Mesodermal cell (in vitro differentiated cells): Measurements from ENCODE around the gene SLIT1.
"Not testable (repeated sequence)": the region's sequence is repeated elsewhere in the genome, so short reads cannot be mapped to it uniquely, and the experiment has no call there.

Experiments
- H3K27ac ChIP-seq: 2 replicates; pipeline ENCODE4 v1.7.0; 2013; ENCODE audit warnings: mild to moderate bottlenecking, low read depth, low read length, moderate library complexity; ENCODE audit not compliant: severe bottlenecking
- H3K36me3 ChIP-seq: 2 replicates; pipeline ENCODE4 v1.7.1; 2013; ENCODE audit warnings: mild to moderate bottlenecking, low read length, moderate library complexity; ENCODE audit not compliant: control insufficient read depth, insufficient read depth
- H3K4me1 ChIP-seq: one replicate; pipeline ENCODE4 v1.7.1; 2013; ENCODE audit warnings: mild to moderate bottlenecking, low read length; ENCODE audit not compliant: insufficient read depth, control insufficient read depth, poor library complexity, severe bottlenecking
- H3K4me3 ChIP-seq: 2 replicates; pipeline ENCODE4 v1.7.0; 2013; ENCODE audit warnings: low read length, control low read depth, mild to moderate bottlenecking; ENCODE audit not compliant: insufficient read depth, poor library complexity, severe bottlenecking; ENCODE audit errors: extremely low read depth
- H3K9me3 ChIP-seq: 2 replicates; pipeline ENCODE4 v1.7.1; 2013; ENCODE audit warnings: mild to moderate bottlenecking, low read length, moderate library complexity; ENCODE audit not compliant: control insufficient read depth
- WGBS, 2 experiments: methylation state at CpG; one replicate each; pipeline ENCODE4 v1.1.5; 2013; ENCODE audit warnings: missing lambda C conversion rate in 2 of 2; ENCODE audit not compliant: insufficient coverage in 2 of 2; 5-methylcytosine and 5-hydroxymethylcytosine counted together

SLIT1 gene

DNA sequence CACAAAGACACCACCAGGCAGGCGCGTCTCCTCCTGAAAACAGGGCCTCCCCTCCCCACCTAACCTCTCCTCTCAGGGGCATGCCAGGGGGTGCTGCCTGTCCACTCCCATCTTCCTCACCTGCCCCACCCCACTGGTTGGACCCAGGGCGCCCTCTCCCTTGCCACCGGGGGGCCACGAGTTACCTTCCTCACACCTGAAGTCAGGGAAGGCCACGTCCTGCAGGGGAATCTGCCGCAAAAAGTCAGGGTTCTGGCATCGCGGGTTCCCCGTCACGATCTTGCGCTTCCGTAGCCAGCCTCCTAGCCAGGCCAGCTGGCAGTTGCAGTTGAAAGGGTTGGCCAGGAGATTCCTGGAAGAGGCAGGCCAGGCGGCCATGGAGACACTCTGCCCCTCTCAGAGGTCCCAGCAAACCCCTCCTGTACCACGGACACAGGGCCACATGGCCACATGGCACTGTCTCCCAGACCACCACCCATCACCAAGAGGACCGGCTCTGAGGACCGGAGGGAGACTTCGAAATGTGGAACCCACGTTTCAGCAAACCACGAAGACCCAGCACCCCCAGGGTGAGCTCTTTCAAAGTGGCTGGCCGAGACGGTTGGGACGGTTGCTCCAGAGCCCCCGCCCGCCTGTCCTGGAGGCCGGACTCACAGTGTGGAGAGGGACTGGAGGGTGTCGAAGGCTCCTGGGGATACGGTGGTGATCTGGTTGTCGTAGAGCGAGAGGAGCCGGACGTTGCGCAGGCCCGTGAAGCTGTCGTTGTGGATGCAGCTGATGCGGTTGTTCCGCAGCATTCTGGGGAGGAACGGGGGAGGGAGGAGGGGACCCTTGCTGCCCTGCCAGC lies 142.8 kb downstream of the SLIT1 start:
- Histone ChIP-seq H3K4me1 (no peaks in the 10 kb centered on the region), H3K27ac (no peak overlapping the region), H3K9me3 (no peaks in the 10 kb centered on the region), H3K36me3 (no peaks in the 10 kb centered on the region), H3K4me3 (no peak overlapping the region)
- WGBS, 2 experiments, result 89 to 96% methylated on average over 33 to 35 of the region's 38 CpGs

- WGBS, 2 experiments, result 95 to 96% methylated on average over 3 to 5 of the region's 5 CpGs
- peaks cover 2% of the 10 kb centered on the region for H3K4me1 ChIP-seq
Observed at GRCh38 chr10:97042081-97042480, 143.7 kb downstream of the SLIT1 start.

DNA sequence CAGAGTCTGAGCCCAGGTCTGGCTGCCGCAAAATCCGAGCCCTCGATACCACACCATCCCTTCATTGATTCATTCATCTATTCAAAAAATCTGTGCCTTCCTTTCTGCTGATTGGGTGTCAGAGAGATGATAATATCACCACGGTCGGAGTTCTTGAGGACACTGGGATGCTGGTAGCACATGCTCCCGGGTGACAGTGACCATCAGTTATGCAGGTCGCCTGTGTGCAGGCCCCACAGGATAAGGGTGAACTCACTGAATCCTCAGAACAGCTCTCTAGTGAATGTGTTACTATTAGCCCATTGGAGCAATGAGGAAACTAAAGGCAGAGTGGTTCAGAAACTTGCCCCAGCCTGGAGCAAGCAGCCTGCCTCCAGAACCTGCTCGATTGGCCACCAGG lies 145.1 kb downstream of the SLIT1 start:
- H3K27ac ChIP-seq, result no peak overlapping the region
- no peaks in the 10 kb centered on the region for H3K9me3 ChIP-seq
- H3K36me3 ChIP-seq, result no peaks in the 10 kb centered on the region
- peaks cover 2% of the 10 kb centered on the region for H3K4me1 ChIP-seq
- 89 to 93% methylated on average over 6 to 7 of the region's 8 CpGs for WGBS, 2 experiments
- H3K4me3 ChIP-seq, result no peak overlapping the region

More at GRCh38 chr10:97042081-97042480, 143.7 kb downstream of the SLIT1 start:
- Histone ChIP-seq H3K27ac (no peak overlapping the region), H3K36me3 (no peaks in the 10 kb centered on the region), H3K4me3 (no peak overlapping the region), H3K9me3 (no peaks in the 10 kb centered on the region)

GRCh38 chr10:97040248-97040584 lies 145.5 kb downstream of the SLIT1 start:
- H3K9me3 ChIP-seq, result no peaks in the 10 kb centered on the region
- H3K27ac ChIP-seq, result no peak overlapping the region
- peaks cover 2% of the 10 kb centered on the region for H3K4me1 ChIP-seq
- H3K4me3 ChIP-seq, result no peak overlapping the region
- 98 to 100% methylated on average over 6 of the region's 9 CpGs for WGBS, 2 experiments
- H3K36me3 ChIP-seq, result no peaks in the 10 kb centered on the region

DNA sequence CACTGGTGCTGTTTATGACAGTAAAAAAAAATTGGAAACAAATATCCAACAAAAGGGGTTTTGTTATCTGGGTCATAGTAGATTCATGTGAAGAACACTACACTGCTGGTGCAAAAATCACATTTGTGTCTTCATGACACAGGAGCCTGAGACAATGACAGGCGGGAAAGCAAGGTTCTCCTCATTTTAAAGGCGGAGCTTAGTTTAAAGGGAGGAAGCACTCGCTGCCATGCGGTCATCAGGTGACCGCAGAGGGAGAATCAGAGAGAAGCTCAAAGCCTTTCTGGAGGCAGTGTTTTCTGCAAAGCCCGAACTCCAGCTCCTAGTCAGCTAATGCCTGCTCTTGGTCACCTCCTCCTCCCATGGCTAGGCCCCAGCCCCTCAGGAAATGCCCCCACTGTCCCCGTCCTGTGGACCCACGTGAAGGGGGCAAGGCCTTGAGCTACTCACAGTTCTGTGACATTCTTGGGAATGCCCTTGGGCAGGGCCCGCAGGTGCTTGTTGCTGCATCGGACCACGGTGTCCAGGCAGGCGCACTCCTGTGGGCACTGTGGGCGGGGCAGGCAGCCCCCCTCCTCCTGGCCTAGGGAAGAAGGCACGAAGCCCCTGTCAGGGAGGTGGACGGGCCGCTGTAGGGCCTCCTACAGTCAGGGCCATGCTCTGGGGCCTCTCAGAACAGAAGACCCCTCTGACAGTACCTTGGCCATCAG lies 146.1 kb downstream of the SLIT1 start:
- Histone ChIP-seq H3K4me3 (no peak overlapping the region), H3K9me3 (no peaks in the 10 kb centered on the region), H3K4me1 (peaks cover 2% of the 10 kb centered on the region), H3K27ac (no peak overlapping the region), H3K36me3 (no peaks in the 10 kb centered on the region)
- 92 to 93% methylated on average over 11 to 14 of the region's 16 CpGs for WGBS, 2 experiments

- Histone ChIP-seq H3K9me3 (no peaks in the 10 kb centered on the region), H3K4me3 (no peak overlapping the region), H3K27ac (no peak overlapping the region), H3K4me1 (peaks cover 5% of the 10 kb centered on the region), H3K36me3 (no peaks in the 10 kb centered on the region)
- 92 to 93% methylated on average over 2 to 5 of the region's 7 CpGs for WGBS, 2 experiments
Observed at GRCh38 chr10:97038688-97039087, 147.1 kb downstream of the SLIT1 start.

DNA sequence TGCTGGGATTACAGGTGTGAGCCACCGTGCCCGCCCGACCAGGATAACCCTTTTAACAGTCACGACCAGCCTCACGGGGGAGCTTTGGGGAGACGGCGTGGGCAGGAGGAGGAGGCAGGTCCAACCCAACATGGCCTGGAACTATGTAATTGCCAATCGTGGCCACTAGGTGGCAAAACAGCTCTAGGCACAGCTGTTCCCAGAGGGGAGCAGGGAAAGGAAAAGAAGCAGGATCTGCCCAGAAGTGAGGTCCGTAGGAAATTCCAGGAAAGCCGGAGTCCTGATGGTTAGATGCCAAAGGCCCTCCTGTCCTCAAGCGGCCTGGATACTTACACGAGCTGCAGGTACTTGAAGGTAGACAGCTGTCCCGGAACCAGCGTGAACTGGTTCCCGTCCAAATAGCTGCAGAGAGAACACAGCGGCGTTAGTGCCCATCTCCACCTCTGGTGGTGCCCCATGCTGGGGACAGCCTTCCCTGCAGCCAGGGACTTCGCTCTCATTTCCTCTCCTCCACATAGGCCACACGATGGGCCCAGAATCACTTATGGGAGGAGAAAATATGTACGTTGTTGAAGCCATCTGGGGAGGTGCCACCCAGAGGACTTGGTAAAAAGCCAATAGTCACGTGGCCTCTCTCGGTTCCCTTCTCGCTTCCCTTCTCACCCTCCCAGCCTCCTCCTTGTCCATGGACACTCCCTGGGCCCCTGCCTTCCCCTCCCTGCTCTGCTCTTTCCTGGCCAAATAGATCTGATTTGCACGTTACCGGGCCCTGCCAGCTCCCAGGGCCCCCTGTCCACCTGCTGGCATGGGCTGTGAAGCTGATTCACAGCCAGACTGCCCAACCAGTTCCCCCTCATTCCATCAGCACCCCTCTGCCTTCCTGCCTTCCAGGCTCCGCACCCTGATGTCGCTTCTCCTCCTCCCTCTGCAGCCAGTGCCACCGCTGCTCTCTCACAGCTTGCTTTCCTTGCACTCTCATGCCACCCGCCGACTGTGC lies 148.1 kb downstream of the SLIT1 start:
- 45 to 61% methylated on average over 20 to 27 of the region's 30 CpGs for WGBS, 2 experiments
- H3K36me3 ChIP-seq, result no peaks in the 10 kb centered on the region
- H3K27ac ChIP-seq, result no peak overlapping the region
- peaks cover 5% of the 10 kb centered on the region for H3K4me1 ChIP-seq
- no peaks in the 10 kb centered on the region for H3K9me3 ChIP-seq
- no peak overlapping the region for H3K4me3 ChIP-seq

DNA sequence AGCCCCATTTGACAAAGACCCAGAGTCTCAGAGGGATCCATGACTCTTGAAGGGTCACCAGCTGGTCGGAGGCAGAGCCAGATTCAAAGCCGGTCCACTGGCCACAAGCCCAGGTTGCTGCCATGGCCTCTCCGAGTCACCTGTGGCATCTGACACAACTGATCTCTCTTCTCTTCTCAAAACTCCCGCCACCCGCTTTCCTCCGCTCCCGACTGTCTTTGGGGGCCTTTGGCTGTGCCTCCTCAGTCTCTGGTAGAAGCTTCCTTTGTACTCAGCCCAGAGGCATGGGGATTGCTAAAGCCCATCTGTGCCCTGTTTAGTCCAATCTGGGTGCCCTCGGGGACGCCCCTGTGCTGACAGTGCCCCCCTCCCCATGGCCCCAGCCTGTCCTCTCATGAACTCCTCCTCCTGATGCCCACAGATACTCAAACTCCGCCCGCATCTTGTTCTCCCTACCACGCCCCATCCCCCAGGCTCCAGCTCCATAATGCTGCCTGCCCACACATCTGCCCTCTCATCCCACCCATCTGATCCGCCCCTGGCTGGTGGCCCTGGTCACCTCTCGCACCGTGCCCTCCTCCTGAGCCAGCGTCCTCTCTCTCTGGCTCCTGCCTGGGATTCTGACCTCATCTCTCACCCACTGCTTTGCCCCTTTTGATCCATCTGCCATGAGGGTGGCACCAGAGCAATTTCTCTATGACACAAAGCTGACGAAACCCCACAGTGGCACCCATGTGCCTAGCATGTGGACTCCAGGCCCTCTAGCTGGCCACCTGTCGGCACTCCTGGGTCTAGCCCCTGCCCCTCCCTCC lies 150.6 kb downstream of the SLIT1 start:
- Histone ChIP-seq H3K9me3 (no peaks in the 10 kb centered on the region), H3K36me3 (no peaks in the 10 kb centered on the region), H3K27ac (no peak overlapping the region), H3K4me3 (no peak overlapping the region), H3K4me1 (peaks cover 5% of the 10 kb centered on the region)
- WGBS, 2 experiments, result 85 to 95% methylated on average over 14 to 15 of the region's 18 CpGs

- Histone ChIP-seq H3K36me3 (no peaks in the 10 kb centered on the region), H3K27ac (no peak overlapping the region), H3K4me3 (no peak overlapping the region), H3K9me3 (no peaks in the 10 kb centered on the region), H3K4me1 (peaks cover 5% of the 10 kb centered on the region)
- 76 to 87% methylated on average over 2 to 5 of the region's 7 CpGs for WGBS, 2 experiments
Observed at GRCh38 chr10:97034301-97034700, 151.5 kb downstream of the SLIT1 start.

DNA sequence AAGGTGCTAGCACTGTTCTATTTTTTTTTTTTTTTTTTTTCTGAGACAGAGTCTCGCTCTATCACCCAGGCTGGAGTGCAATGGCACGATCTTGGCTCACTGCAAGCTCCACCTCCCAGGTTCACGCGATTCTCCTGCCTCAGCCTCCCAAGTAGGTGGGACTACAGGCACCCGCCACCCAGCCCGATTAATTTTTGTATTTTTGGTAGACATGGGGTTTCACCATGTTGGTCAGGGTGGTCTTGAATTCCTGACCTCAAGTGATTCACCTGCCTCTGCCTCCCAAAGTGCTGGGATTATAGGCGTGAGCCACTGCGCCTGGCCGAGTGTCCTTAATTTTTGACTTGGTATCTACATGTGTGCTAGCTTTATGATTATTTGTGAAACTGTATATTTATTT lies 151.9 kb downstream of the SLIT1 start:
- WGBS, 2 experiments, result 88 to 95% methylated on average over 4 to 6 of the region's 9 CpGs
- not testable (repeated sequence) for H3K4me3 ChIP-seq, H3K4me1 ChIP-seq, H3K27ac ChIP-seq, H3K9me3 ChIP-seq, H3K36me3 ChIP-seq
